NCI-H226 (cell line): ENCODE results near the gene CD1C.
"Not testable (repeated sequence)": the region's sequence is repeated elsewhere in the genome, so short reads cannot be mapped to it uniquely, and the experiment has no call there.

Source experiments
- DNase-seq: peaks from one replicate; pipeline ENCODE4 v3.0.0-alpha.2; 2015

CD1C gene

GRCh38 chr1:158329733-158330132 is 40.0 kb downstream of the CD1C start:
- no peak for DNase-seq

- DNase-seq = no peak
These were observed 40.8 kb downstream of the CD1C start for GRCh38 chr1:158330391-158331105.

DNA sequence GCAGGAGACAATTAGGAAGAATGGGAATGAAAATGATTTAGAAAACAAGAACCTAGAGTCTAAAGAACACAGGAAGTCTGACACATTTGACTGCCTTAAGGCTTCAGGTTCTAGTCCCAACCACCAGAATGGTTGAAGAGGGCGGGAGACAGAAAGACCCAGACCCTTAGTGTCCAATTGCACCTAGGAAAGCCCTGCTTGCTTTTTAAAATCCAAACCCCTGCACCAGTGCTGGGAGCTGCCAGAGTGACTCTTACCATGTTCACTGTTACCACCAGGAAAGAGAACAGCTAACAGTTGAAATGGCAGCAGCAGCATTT is 41.3 kb downstream of the CD1C start:
- no peak for DNase-seq

DNA sequence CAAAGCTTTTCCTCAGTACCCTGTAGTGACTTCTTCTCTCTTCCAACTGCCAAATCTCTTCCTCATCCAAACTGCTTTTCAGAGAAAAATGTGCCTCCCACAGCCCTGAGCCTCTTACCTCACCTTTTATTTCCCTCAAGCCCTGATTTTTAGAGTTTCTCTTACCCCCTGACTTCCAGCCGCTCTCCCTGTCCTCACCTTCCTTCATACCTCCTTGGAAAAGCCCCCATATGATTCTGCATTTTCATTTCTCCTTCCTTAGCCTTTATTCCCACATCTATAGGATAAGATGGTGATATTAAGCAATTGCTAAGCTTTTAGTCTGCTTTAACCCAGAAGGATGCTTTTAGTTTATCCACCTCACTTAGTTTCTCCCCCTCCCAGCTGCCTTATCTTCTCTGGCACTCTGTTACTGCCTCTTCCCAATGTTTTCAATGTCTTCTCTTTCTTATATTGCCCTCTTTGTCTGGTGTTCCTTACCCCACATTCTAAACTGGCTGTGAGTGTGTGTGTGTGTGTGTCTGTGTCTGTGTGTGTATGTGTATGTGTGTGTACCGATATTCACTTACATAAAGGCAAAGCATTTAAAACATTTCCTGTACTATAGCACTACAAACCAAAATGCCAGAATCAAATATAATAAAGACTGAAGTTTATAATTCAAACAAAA is 41.9 kb downstream of the CD1C start, which contains the start of gene CD1B:
Gene CD1B, minus strand, starts transcription at position 51 of the 670 bp plus-strand sequence. CDS start 108 bp downstream, outside the sequence.
- DNase-seq = no peak

DNA sequence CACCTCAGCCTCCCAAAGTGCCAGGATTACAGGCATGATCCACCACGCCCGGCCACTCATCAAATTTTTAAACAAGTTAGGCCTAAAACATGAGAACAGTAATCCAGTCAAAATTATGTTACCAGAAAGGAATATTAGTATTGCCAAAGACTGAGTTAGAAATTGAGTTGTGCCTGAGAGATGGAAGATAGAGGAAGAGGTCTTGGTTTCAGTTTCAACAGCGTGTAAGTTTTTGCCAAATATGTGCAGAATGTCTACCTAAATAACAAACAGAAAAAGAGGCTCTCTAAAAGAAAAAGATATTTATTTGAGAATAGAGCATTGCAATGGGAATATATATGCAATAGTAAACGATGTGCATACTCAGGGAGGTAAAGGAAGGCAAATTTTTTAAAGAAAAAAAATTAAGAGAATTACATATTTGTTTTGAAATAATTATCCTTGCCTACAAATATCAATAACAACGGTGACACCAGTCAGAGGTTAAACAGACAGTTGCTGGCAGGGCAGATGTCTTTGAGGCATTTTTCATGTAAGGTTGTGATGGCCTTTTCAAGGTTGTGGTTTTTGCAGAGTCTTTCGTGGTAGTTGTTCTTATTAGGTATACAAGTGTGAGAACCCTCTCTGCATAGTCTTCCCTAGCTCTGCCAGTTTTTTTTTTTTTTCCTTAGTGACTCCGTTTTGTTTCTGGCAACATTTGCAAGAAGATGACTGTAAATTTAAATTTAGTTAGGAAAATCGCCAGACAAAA is 43.9 kb downstream of the CD1C start:
- no peak for DNase-seq

- no peak for DNase-seq
These were observed 44.9 kb downstream of the CD1C start for GRCh38 chr1:158334526-158335212.

DNA sequence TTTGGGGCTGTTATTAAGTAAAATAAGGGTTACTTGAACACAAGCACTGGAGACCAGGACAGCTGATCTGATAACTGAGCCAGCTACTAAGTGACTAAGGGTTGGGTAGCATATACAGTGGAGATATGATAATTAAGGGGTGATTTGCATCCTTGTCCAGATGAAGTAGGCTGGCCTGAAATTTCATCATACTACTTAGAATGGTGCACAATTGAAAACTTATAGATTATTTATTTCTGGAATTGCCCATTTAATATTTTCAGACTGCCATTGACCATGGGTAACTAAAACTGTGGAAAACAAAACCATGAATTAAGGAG is 45.5 kb downstream of the CD1C start:
- no peak for DNase-seq

GRCh38 chr1:158336413-158336812 is 46.7 kb downstream of the CD1C start:
- DNase-seq = not testable (repeated sequence)
